NCI-H2171 (cell line): ENCODE results near the gene PRR35.

ENCODE experiments used
- DNase-seq: peaks from one replicate; lab custom pipeline; 2025; lab: John Stamatoyannopoulos, UW

PRR35 gene

DNA sequence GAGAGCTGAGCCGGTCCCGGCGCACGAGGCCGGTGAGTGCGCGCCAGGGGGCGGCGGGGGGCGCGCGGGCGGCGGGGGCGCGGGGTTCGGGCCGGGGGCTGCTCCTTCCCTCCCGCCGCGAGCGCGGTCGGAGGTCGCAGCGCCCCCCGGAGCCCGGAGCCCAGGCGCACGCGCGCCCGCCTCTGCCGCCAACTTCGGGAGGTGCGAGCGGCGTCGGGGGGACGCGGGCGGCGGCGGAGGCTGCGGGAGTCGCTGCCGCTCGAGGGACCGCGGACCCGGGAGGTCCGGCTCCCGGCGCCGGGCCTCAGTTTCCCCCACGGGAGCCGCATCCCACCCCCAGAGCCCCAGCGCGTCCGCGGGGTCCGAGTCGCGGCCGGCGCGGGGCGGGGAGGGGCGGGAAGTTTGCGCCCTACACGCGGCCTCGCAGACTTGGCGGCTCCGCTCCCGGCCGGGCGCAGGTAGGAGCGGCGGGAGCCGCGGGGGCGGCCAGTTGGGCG is at the start of gene PRR35:
TSS of gene PRR35 (plus strand) at position 191 of the 497 bp plus-strand sequence. CDS start 2,901 bp downstream, outside the sequence.
- DNase-seq = no peak

DNA sequence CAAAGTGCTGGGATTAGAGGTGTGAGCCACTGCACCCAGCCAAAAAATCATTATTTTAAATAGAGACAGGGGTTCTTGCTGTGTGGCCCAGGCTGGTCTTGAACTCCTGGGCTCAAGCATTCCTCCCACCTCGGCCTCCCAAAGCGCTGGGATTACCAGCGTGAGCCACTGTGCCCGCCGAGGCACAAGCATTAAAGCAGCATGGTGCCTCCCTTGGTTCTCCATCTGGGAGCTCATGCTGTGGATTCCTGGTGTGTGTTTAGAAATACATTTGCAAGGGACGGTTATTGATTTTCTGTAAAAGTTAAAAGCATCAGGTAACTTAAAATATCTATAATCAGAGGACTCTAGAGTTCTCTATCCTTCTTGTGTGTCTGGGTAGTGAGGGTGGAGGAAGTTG is 47.4 kb upstream of the PRR35 start:
- DNase-seq = no peak

GRCh38 chr16:513950-514349 is 46.2 kb upstream of the PRR35 start:
- no peak for DNase-seq

GRCh38 chr16:515175-515938 is 44.8 kb upstream of the PRR35 start:
- no peak for DNase-seq

DNA sequence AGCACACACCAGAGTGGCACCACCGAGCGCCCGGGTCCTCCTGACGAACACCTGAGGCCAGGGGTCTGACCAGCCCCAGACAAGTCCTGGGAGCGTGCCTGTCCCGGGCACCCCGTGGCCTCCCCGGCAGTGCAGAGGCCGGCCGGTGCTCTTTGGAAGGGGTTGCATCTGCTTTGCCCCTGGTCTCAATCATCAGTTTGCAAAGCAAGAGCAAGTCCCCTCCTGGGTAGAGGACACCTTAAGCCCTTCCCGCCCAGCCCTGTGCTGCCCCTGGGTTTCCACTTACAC is 44.3 kb upstream of the PRR35 start:
- no peak for DNase-seq

- DNase-seq = no peak
These were observed 43.9 kb upstream of the PRR35 start for GRCh38 chr16:516301-516700.

- no peak for DNase-seq
These were observed 41.3 kb upstream of the PRR35 start for GRCh38 chr16:518858-519257.

- DNase-seq = no peak
These were observed 40.8 kb upstream of the PRR35 start for GRCh38 chr16:519425-519824.

DNA sequence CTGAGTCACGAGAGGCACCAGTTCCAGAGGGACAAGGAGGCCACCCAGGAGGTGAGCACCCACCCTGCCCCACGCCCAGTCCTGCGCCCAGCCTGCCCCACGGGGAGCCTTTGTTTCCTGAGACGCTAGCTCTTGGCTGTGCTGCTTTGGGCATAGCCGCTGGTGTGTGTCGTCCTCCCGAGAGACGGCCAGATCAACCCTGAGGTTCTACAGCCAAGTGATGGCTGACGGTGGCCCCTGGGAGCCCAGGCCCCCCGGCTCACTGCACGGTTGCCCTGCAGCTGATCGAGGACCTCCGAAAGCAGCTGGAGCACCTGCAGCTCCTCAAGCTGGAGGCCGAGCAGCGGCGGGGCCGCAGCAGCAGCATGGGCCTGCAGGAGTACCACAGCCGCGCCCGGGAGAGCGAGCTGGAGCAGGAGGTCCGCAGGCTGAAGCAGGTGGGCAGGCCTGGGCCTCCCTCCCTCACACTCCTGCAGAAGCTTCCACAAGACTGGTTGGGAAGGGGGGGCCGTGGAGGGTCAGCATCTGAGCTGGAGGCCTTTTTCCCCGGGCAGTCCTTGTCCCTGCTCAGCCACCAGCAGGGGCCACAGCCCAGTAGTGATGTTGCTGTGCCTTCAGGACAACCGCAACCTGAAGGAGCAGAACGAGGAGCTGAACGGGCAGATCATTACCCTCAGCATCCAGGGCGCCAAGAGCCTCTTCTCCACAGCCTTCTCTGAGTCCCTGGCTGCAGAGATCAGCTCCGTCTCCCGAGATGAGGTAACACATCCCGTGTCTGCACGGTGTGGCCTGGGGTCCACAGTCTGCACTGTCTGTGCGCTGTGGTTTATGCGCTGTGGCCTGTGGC is 40.1 kb upstream of the PRR35 start:
- no peak for DNase-seq

DNA sequence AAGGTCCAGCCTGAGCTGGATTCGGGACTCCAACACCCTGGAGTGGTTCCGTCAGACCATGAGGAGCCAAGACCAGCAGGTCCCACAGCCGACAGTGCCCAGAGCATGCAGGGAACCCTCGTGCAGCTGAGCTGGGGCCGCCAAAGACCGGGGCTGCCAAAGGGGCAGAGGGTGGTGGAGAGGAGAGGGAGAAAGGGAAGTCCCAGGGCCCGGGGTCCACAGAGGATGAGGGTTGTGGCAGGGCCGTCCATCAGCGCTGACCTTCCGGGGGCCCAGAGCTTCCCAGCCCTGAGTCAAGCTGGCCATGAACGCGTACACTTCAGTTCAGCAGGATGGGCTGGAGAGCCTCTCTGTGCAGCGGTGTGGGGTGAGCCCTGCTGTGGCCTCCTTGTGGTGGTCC is 39.3 kb upstream of the PRR35 start:
- no peak for DNase-seq

DNA sequence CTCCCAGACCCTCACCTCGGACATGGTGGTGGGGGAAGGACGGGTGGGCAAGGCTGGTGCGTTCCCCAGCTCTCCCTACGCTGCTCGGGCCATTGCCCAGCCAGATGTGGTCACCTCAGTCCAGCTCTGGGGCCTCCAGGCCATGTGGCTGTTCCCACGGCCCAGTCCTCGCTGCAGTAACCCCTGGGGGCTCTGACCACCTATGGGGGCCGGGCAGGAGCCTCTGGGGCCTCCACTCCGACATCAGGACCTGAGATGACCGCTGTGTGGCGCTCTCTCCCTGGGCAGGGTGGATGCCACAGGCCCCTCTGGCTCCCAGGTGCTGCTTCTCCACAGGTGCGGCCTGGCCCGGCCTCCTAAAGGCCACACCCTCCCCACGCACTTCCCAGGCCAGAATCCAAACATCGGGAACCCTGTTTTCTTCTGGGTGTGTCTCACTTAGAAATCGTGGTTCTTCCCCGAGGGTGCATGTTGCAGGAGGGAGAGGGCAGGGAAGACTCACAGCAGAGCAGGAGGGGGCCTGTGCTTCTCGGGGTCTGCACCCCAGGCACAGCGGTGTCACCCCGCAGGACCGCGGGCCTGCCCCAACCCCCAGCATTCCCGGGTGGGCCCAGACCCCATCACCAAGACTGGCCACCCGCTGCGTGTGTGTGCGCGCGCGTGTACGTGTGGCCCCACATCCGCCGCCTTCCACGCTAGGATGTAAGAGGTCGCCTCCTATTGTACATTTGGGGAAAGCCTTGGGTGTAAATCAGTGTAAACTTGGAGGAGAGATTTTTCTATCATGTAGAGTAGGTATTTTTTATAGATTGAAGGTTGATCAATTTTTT is 38.6 kb upstream of the PRR35 start:
- DNase-seq = no peak

DNA sequence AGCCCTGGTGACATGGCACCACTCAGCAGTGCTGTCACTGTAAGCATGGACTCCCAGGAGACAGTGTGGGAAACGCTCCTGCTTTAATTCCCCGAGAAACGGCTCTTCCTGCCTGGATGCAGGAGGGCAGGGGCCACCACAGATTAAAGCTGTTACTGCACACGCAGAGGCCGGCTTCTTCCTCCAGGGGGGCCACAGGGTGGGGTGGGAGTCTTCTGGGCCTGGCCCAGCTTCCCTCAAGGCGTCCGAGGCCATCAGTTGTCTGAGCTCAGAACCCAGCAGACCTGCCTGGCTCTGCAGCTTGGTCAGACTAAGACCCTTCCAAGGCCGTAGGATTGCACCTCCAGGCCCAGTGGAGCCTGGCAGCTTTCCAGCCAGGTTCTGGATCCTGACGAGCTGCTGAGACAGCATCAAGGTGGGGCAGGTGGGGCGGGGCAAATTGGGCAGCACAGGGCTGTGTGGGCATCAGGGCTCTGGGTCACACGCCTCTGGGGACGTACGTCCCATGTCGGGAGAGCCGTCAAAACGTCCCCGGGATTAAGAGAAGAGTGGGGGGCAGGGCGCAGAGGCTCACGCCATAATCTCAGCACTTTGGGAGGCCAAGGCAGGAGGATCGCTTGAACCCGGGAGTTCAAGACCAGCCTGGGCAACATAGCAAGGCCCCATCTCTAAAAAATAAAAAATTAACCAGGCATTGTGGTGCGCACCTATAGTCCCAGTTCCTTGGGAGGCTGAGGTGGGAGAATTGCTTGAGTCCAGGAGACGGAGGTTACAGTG is 37.7 kb upstream of the PRR35 start:
- no peak for DNase-seq

DNA sequence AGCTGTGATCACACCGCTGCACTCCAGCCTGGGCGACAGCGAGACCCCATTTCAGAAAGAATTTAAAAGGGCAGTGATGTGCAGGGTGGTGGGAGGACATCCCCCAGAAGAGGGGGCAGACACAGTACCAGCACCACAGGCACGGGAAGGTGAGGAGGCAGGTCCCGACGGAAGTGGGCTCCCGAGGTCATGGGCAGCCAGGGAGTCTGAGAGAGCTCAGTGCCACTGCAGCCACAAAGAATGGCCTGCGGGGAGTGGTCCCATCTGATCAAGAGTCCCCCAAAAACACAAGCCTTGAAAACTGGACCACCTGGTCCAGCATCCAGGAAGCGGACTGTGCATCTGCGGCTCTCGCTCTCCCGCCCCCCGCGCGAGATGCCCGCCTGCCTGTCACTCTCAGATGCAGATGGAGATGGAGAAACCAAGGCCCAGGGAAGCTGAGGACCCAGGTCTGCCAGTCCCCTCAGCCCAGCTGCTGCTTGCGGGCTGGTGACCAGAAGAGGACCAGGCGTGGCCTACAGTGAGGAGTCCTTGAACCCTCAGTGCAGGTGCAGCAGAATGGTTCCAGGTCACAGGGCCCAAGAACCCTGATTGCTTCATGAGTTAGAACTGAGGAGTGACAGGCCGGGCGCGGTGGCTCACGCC is 37.0 kb upstream of the PRR35 start:
- DNase-seq = no peak

GRCh38 chr16:524274-525040 is 35.7 kb upstream of the PRR35 start:
- no peak for DNase-seq

DNA sequence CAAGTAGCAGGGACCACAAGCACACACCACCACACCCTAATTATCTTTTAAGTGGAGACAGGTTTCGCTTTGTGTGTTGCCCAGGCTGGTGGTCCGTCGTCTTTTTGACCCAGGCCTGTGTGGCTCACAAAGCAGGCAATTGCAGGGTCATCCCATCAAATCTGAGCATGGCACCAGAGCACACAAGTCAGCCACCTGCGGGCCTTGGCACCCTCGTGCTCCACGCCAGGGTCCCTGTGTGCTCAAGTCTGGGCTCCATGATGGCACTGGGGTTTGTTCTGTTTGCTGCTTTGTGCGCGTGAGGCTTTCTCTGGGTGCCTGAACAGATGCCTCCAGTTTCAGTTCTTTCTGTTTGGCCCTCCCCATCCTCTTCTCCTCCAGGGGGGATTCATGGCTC is 35.1 kb upstream of the PRR35 start:
- DNase-seq = no peak

DNA sequence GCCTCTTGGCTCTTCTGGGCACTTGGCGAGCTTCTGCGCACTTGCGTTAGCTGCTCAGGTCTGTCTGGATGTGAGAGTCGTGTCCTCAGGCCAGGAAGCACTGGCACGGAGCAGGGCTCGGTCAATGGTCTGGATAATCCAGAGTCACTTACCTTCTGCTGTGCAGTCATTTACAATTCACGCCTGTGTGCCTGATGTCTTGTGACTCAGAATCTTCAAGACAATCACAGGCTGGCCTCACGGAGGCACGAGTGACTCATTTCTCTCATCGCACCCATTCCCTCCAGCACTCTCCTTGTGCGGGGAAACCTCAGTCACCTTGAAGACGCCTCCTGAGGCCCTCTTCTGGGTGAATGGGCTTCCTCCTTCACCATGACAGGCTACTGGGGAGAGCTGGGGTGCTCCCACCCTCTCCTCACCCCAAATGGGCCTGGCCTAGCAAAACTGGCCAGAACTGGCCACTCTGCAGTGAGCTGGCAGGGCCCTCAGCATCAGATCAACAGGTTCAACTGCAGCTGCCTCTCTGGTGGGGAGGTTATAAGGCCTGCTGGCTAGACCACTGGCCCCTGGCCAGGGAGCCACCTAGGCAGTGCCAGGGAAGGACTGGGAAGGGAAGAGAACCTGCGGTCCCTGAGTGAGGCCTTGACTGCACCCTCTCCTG is 34.5 kb upstream of the PRR35 start:
- no peak for DNase-seq

DNA sequence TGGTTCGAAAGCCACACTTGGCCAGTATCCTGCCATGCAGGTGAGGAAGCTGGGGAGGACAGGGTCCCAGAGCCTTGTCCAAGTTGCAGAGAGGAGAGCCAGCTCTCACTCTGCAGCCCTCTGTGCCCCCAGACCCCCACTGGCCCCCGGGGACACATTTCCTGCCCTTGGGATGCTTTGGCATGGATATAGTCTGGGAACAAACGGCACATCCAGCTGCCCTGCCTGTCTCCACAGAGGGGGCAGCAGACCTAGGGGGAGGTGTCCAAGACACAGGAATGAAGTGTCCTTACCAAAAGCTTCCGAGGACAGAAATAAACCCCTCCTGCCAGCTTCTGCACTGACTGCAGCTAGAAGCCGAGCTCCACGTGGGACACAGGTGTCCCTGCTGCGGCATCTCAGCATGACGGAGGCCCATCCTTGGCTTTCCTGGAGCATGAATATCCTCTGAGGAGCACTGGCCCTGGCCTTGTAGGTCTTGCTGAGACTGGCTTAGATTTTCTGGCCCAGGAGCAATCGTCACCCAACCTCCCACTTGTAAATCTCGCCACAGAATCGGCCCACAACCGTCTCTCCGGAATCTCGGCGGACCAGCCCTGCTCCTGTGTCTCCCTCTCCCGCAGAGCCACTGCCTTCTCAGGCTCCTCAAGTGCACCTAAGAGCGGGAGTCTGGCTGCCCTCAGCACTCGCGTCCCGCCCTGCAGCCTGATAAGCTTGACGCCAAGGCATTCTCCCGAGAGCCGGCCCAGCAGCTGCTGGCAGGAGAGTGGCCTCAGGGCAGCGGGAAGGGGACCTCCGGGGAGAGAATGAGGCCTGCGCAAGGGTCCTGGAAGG is 33.8 kb upstream of the PRR35 start:
- DNase-seq = no peak

DNA sequence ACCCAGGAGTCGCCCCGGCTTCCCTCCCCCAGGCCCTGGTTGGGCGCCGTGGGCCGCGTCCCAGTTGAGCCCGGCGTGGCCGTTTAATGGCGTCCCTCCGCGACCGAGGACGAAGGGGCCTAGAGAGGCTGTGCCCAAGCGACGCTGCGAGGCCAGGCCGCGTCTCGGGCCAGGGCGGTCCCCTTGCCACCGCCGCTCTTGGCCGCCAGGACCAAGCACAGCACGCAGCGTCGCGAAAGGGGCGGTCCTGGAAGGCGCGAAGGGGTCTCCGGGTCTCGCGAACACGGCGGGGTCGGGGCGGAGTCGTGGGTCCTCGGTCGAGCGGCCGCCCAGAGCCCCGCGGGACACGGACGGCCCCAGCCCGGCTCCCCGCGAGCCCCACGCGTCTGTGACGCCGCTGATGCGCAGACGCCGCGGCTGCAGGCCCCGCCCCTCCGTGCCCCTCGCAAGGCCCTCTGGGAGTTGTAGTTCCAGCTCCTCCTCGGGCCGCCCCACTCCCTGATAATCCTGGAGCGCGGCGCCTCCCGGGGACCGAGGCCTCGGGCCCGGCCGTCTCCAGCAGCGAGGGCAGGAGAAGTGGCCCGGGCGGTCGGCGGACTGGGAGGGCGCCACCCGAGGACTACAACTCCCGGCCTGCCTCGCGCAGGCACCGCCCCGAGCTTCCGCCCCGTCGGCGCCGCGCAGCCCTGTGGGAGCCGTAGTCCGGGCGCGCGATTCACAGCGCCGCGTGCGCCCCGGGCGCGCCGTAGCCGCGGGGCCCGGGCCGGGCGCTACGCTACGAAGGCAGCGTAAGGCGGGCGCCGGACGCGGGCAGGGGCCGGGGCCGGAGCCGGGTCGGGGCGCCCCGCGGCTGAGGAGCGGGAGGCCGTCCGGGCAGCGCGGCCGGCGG is 32.9 kb upstream of the PRR35 start, which contains the start of gene CAPN15:
TSS of gene CAPN15 (plus strand) at position 698 of the 889 bp plus-strand sequence. CDS start 19,127 bp downstream, outside the sequence.
- peak; percentile 96 for DNase-seq
